Measurements from ENCODE around the gene CTAGE9.

GRCh38 chr6:131756039-131756438 lies 45.2 kb upstream of the CTAGE9 start:
- TF ChIP-seq CTCF (conservative IDR thresholded peaks at IDR 0.05; ENCODE audit: low read length) (no peak), EZH2phosphoT487 (IDR thresholded peaks at IDR 0.05; ENCODE audit: borderline replicate concordance) (no peak)
